Glutamatergic neuron (in vitro differentiated cells): ENCODE measurements around the gene MAST4. TPM values are rescaled to one million over a fixed set of nuclear protein-coding genes. Genes with fewer than 3 reads are reported as not detected.

ENCODE experiments used
- DNase-seq: peaks from one replicate; pipeline ENCODE4 v3.0.0; 2022
- H3K27ac Mint-ChIP-seq: one replicate; pipeline ENCODE4 v1.8.0; 2020; ENCODE audit warnings: mild to moderate bottlenecking, mixed read lengths, inconsistent platforms; ENCODE audit not compliant: unreplicated experiment
- H3K27me3 Mint-ChIP-seq: one replicate; pipeline ENCODE4 v1.8.0; 2020; ENCODE audit warnings: mild to moderate bottlenecking, moderate library complexity, mixed read lengths, inconsistent platforms; ENCODE audit not compliant: unreplicated experiment
- H3K36me3 Mint-ChIP-seq: one replicate; pipeline ENCODE4 v1.8.0; 2020; ENCODE audit warnings: mild to moderate bottlenecking, mixed read lengths, inconsistent platforms; ENCODE audit not compliant: unreplicated experiment
- H3K4me1 Mint-ChIP-seq: one replicate; pipeline ENCODE4 v1.8.0; 2020; ENCODE audit warnings: mild to moderate bottlenecking, low read depth, mixed read lengths, inconsistent platforms; ENCODE audit not compliant: unreplicated experiment
- H3K4me3 Mint-ChIP-seq: one replicate; pipeline ENCODE4 v1.8.0; 2020; ENCODE audit warnings: mild to moderate bottlenecking, mixed read lengths, inconsistent platforms; ENCODE audit not compliant: unreplicated experiment
- H3K9me3 Mint-ChIP-seq: one replicate; pipeline ENCODE4 v1.8.0; 2020; ENCODE audit warnings: mild to moderate bottlenecking, moderate library complexity, mixed read lengths, inconsistent platforms; ENCODE audit not compliant: unreplicated experiment
- total RNA-seq: library from RNA; stranded (reverse); fragmentation: NEBNext Ultra II Directional; extraction: Animal tissue kit (Norgen Biotek cat#: 25700); gene quantifications from one replicate; pipeline ENCODE4 v1.2.1, GENCODE V29; 2021; ENCODE audit not compliant: unreplicated experiment
- TF ChIP-seq, protein P1 (sequence below): fragments of 200-600 bp; sonication (generic); IDR thresholded peaks from one replicate; pipeline ENCODE4 v1.5.0; 2021; ENCODE audit not compliant: partially characterized antibody, unreplicated experiment

Gene MAST4
- total RNA-seq, 1 donor from 2014 or later: 11.5 TPM

DNA sequence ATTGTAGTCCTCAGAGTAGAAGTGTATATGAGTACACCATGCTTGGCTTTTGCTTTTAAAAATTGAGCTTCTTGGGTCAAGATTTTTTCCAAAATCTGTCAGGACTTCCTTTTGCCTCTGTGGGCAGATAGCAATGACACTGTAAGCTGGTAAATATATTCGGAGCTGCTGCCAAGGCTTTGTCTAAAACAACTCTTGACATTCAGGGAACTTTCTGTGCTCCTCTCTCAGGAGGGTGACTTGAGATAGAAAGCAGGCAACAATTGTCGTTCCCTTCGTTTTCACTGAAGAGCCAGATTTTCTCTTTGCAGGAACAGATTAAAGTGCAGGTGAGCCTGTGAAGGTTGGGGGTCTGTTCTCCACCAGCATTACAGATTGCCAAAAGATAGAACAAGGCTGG, 230.5 kb downstream of the MAST4 start:
- no peaks in the 10 kb centered on the region for H3K36me3 Mint-ChIP-seq
- TF ChIP-seq, protein P1, sequence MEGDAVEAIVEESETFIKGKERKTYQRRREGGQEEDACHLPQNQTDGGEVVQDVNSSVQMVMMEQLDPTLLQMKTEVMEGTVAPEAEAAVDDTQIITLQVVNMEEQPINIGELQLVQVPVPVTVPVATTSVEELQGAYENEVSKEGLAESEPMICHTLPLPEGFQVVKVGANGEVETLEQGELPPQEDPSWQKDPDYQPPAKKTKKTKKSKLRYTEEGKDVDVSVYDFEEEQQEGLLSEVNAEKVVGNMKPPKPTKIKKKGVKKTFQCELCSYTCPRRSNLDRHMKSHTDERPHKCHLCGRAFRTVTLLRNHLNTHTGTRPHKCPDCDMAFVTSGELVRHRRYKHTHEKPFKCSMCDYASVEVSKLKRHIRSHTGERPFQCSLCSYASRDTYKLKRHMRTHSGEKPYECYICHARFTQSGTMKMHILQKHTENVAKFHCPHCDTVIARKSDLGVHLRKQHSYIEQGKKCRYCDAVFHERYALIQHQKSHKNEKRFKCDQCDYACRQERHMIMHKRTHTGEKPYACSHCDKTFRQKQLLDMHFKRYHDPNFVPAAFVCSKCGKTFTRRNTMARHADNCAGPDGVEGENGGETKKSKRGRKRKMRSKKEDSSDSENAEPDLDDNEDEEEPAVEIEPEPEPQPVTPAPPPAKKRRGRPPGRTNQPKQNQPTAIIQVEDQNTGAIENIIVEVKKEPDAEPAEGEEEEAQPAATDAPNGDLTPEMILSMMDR: no peak
- H3K4me1 Mint-ChIP-seq: peaks cover 15% of the 10 kb centered on the region
- H3K9me3 Mint-ChIP-seq: no peaks in the 10 kb centered on the region
- H3K27me3 Mint-ChIP-seq: peaks cover 4% of the 10 kb centered on the region
- H3K4me3 Mint-ChIP-seq: no peak overlapping the region
- H3K27ac Mint-ChIP-seq: no peak overlapping the region
- no peak for DNase-seq

DNA sequence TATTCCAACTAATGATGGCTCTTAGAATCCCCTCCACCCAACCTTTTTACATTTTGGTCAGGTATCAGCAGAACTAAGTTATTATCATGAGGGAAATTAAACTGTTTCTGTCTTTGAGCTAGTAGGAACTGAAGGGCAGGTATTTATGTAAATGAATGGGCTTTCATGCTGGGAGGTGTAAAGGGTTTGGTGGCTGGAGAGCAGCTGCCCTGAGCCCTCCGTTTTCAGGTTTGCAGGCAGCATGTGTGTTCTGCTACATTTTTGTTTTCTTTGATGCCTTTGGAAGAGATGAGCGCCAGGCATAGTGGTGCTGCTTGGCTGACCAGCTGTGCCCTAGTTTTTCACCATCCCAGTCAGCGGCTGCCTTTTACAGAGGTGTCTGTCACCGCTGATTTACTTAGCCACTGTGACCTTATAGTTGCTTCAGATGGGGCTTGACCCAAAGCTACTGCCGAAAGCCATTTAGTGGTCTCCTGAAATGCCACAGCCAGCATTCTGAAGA, 231.9 kb downstream of the MAST4 start:
- Mint-ChIP-seq H3K27me3 (peaks cover 5% of the 10 kb centered on the region), H3K4me3 (peak overlapping the region; percentile 76), H3K9me3 (peaks cover under 1% of the 10 kb centered on the region), H3K4me1 (peaks cover 15% of the 10 kb centered on the region), H3K36me3 (no peaks in the 10 kb centered on the region), H3K27ac (no peak overlapping the region)
- TF ChIP-seq, protein P1: no peak
- DNase-seq: no peak

DNA sequence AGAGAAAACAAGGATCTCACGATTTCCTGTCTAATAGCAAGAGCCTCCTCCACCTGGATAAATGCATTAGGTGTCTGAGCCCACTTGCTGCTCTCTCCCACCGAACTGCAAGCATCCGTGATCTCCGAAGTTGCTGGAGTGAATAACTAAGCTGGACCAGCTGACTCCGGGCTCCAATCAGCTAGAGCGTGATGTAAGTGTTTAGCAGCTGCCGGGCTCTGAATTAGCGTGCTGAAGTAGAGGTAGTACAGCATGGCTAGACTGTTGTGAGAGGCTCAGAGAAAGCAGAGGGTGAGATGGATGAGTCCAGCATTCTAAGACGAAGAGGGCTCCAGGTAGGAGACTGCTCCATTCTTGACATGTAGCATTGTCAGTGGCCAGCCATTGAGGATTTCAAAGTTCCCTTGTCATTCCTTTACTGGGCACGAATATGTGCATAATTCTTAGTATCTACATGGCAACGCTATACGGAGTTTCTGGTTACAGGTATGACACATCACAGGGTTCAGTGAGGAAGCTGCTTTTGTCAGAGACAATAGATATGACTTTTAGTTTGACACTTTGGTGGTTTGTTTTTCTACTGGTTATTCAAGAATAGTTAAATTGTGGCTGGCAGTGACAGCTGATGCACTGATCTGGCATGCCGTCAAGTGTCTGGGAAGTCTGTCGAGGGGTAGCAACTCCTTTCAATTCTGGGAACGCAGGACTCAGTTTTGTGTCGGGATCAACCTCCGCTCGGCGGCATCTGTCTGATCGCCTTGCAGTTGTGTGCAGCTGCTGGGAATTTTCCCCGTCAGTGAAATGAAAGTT, 232.6 kb downstream of the MAST4 start:
- no peaks in the 10 kb centered on the region for H3K36me3 Mint-ChIP-seq
- DNase-seq: peak; percentile 60
- TF ChIP-seq, protein P1: no peak
- peak overlapping the region; percentile 6 for H3K27ac Mint-ChIP-seq
- peaks cover 2% of the 10 kb centered on the region for H3K9me3 Mint-ChIP-seq
- H3K4me3 Mint-ChIP-seq: peak overlapping the region; percentile 76
- H3K4me1 Mint-ChIP-seq: peaks cover 15% of the 10 kb centered on the region
- peaks cover 5% of the 10 kb centered on the region for H3K27me3 Mint-ChIP-seq

GRCh38 chr5:66829358-66829674, 233.1 kb downstream of the MAST4 start:
- TF ChIP-seq, protein P1: no peak
- peaks cover 4% of the 10 kb centered on the region for H3K27me3 Mint-ChIP-seq

DNA sequence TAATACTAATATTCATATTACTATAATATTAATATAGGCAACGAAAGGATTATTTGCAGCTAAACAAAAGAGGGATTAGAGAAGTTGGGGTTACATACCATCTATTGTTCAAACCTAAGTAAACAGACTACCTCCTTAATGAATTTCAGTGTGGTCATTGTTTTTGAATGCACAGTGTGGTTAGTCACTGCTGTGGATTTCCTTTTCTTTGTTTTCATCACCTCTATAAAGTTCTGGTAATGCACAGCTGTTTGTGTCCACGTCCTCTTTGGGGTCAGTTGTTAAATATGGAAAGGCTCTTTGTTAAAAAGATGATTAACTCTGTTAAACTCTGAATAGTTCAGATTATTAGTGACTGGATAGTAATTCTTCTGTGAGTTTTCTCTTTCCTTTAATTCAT, 233.6 kb downstream of the MAST4 start:
- no peaks in the 10 kb centered on the region for H3K36me3 Mint-ChIP-seq
- no peak for DNase-seq
- no peak overlapping the region for H3K27ac Mint-ChIP-seq
- H3K27me3 Mint-ChIP-seq: peaks cover 4% of the 10 kb centered on the region
- no peak overlapping the region for H3K4me3 Mint-ChIP-seq
- peaks cover 15% of the 10 kb centered on the region for H3K4me1 Mint-ChIP-seq
- TF ChIP-seq, protein P1: no peak
- peaks cover 4% of the 10 kb centered on the region for H3K9me3 Mint-ChIP-seq

More at GRCh38 chr5:66829358-66829674, 233.1 kb downstream of the MAST4 start:
- Mint-ChIP-seq H3K4me1 (peaks cover 15% of the 10 kb centered on the region), H3K36me3 (no peaks in the 10 kb centered on the region), H3K9me3 (peaks cover 4% of the 10 kb centered on the region), H3K27ac (no peak overlapping the region), H3K4me3 (no peak overlapping the region)
- no peak for DNase-seq
